H1 (cell line): ENCODE data around the gene NIPAL3. TPM values are rescaled to one million over a fixed set of nuclear protein-coding genes. Genes with fewer than 3 reads are reported as not detected.
A peak's percentile ranks its signal among the peaks of the same experiment; 100 is the strongest.

Source experiments
- CTCF ChIA-PET: fragments of 300-600 bp; sonication (Branson Sonifier 250); formaldehyde crosslinking; loops from one replicate; lab custom pipeline; 2021; ENCODE audit not compliant: partially characterized antibody; lab: Charles Lee
- POLR2A ChIA-PET: fragments of 300-600 bp; sonication (Branson Sonifier 250); formaldehyde crosslinking; loops from one replicate; lab custom pipeline; 2021; ENCODE audit warnings: inconsistent platforms; ENCODE audit not compliant: partially characterized antibody; lab: Charles Lee
- DNase-seq, 2 experiments: peaks; one replicate each; pipeline versions ENCODE4 v3.0.0 to v3.0.0-alpha.2; 2010 to 2022; ENCODE audit warnings: low spot score in 2 of 2, low read depth in 1 of 2, mixed read lengths in 1 of 2
- FAIRE-seq: peaks from 2 replicates; lab custom pipeline; 2011; peaks lifted over from hg19 to GRCh38; lab: Jason Lieb, UNC
- H2AFZ ChIP-seq: 2 replicates; pipeline ENCODE4 v1.8.1; 2012; ENCODE audit warnings: low read length, inconsistent platforms
- H2AK5ac ChIP-seq: 2 replicates; pipeline ENCODE4 v1.6.1; 2013; ENCODE audit warnings: low read depth, low read length
- H2BK120ac ChIP-seq: replicated peaks from 2 replicates; pipeline ENCODE3; 2013; ENCODE audit warnings: low read depth, low read length, inconsistent platforms
- H2BK12ac ChIP-seq: 2 replicates; pipeline ENCODE4 v1.6.1; 2013; ENCODE audit warnings: low read depth, low read length
- H2BK15ac ChIP-seq: 2 replicates; pipeline ENCODE4 v1.6.1; 2013; ENCODE audit warnings: low read length
- H2BK20ac ChIP-seq: 2 replicates; pipeline ENCODE4 v1.6.1; 2013; ENCODE audit warnings: low read length
- H2BK5ac ChIP-seq: 2 replicates; pipeline ENCODE4 v1.6.1; 2013; ENCODE audit warnings: low read depth, low read length
- H3K14ac ChIP-seq: 2 replicates; pipeline ENCODE4 v1.6.1; 2013; ENCODE audit warnings: inconsistent platforms; ENCODE audit not compliant: insufficient read length
- H3K18ac ChIP-seq: 2 replicates; pipeline ENCODE4 v1.6.1; 2013; ENCODE audit warnings: low read length; ENCODE audit errors: extremely low read depth
- H3K23ac ChIP-seq: 2 replicates; pipeline ENCODE4 v1.6.1; 2013; ENCODE audit warnings: inconsistent platforms; ENCODE audit not compliant: insufficient read length
- H3K23me2 ChIP-seq: 2 replicates; pipeline ENCODE4 v1.6.1; 2013; ENCODE audit warnings: low read depth, low read length
- H3K27ac ChIP-seq: 2 replicates; pipeline ENCODE4 v1.6.1; 2011; ENCODE audit warnings: low read depth, low read length, inconsistent platforms
- H3K27me3 ChIP-seq, 4 experiments: replicated peaks in 1 of 4; 1 replicate in 1 of 4; 2 replicates in 3 of 4; pipeline versions ENCODE4 v1.6.1 to v1.8.1; 2011 to 2013; ENCODE audit warnings: low read length in 3 of 4, mild to moderate bottlenecking in 3 of 4, inconsistent platforms in 2 of 4, mixed read lengths in 2 of 4, moderate library complexity in 1 of 4; ENCODE audit not compliant: control insufficient read depth in 3 of 4, insufficient read depth in 3 of 4; ENCODE audit errors: extremely low read depth in 1 of 4
- H3K36me3 ChIP-seq, 4 experiments: 2 replicates each; pipeline versions ENCODE4 v1.6.1 to v1.8.1; 2011 to 2013; ENCODE audit warnings: mild to moderate bottlenecking in 4 of 4, low read length in 3 of 4, moderate library complexity in 2 of 4, control low read depth in 1 of 4, inconsistent platforms in 1 of 4; ENCODE audit not compliant: insufficient read depth in 4 of 4, control insufficient read depth in 2 of 4
- H3K4ac ChIP-seq: replicated peaks from 2 replicates; pipeline ENCODE3; 2013; ENCODE audit warnings: low read length, low read depth, mixed read lengths, inconsistent platforms; ENCODE audit not compliant: insufficient read length
- H3K4me1 ChIP-seq, 4 experiments: replicated peaks in 1 of 4; 1 replicate in 1 of 4; 2 replicates in 3 of 4; pipeline versions ENCODE4 v1.6.1 to v1.8.1; 2011 to 2013; ENCODE audit warnings: low read length in 3 of 4, inconsistent platforms in 2 of 4, mixed read lengths in 1 of 4; ENCODE audit not compliant: insufficient read depth in 4 of 4, control insufficient read depth in 3 of 4
- H3K4me2 ChIP-seq, 2 experiments: 2 replicates each; pipeline versions ENCODE4 v1.6.1 to v1.8.1; 2011 to 2013; ENCODE audit warnings: low read depth in 2 of 2, low read length in 2 of 2, control low read depth in 1 of 2, inconsistent platforms in 1 of 2, mild to moderate bottlenecking in 1 of 2; ENCODE audit not compliant: insufficient read depth in 1 of 2
- H3K4me3 ChIP-seq, 4 experiments: fragments of 200-600, 300-600 bp in 1 of 4; sonication (generic), shearing (Covaris generic), sonication (Bioruptor Twin) in 1 of 4; 2 replicates each; pipeline versions ENCODE4 v1.5.1 to v1.8.1; 2011 to 2016; ENCODE audit warnings: low read length in 4 of 4, low read depth in 3 of 4, control low read depth in 2 of 4, inconsistent platforms in 2 of 4, mild to moderate bottlenecking in 2 of 4, mixed read lengths in 1 of 4, moderate library complexity in 1 of 4; ENCODE audit not compliant: insufficient read depth in 2 of 4; ENCODE audit errors: extremely low read depth in 1 of 4
- H3K56ac ChIP-seq: replicated peaks from 2 replicates; pipeline ENCODE3; 2013; ENCODE audit warnings: low read depth, mild to moderate bottlenecking, mixed read lengths, low read length, inconsistent platforms; ENCODE audit not compliant: insufficient read length
- H3K79me1 ChIP-seq: 2 replicates; pipeline ENCODE4 v1.6.1; 2013; ENCODE audit warnings: low read depth, low read length, control low read depth
- H3K79me2 ChIP-seq, 2 experiments: 2 replicates each; pipeline versions ENCODE4 v1.6.1 to v1.8.1; 2012 to 2013; ENCODE audit warnings: low read length in 2 of 2, mild to moderate bottlenecking in 2 of 2, inconsistent platforms in 1 of 2; ENCODE audit not compliant: insufficient read depth in 2 of 2, control insufficient read depth in 1 of 2
- H3K9ac ChIP-seq, 4 experiments: replicated peaks in 1 of 4; 1 replicate in 1 of 4; 2 replicates in 3 of 4; pipeline versions ENCODE4 v1.6.1 to v1.8.1; 2011 to 2013; ENCODE audit warnings: low read depth in 3 of 4, low read length in 3 of 4, control low read depth in 2 of 4, mild to moderate bottlenecking in 2 of 4, moderate library complexity in 2 of 4, inconsistent platforms in 1 of 4; ENCODE audit errors: extremely low read depth in 1 of 4
- H3K9me3 ChIP-seq, 2 experiments: 2 replicates each; pipeline versions ENCODE4 v1.6.1 to v1.8.1; 2012 to 2013; ENCODE audit warnings: mild to moderate bottlenecking in 2 of 2, moderate library complexity in 2 of 2, control low read depth in 1 of 2, inconsistent platforms in 1 of 2, low read depth in 1 of 2, low read length in 1 of 2, mixed read lengths in 1 of 2; ENCODE audit not compliant: insufficient read depth in 2 of 2
- H4K20me1 ChIP-seq, 2 experiments: replicated peaks in 1 of 2; 2 replicates each; pipeline versions ENCODE3 to v1.8.1; 2011 to 2013; ENCODE audit warnings: inconsistent platforms in 2 of 2, low read length in 2 of 2, mild to moderate bottlenecking in 1 of 2; ENCODE audit not compliant: insufficient read depth in 2 of 2, control insufficient read depth in 1 of 2
- H4K5ac ChIP-seq: 2 replicates; pipeline ENCODE4 v1.6.1; 2013; ENCODE audit warnings: low read length, low read depth, mixed read lengths, inconsistent platforms; ENCODE audit not compliant: insufficient read length
- H4K8ac ChIP-seq: 2 replicates; pipeline ENCODE4 v1.8.0; 2013; ENCODE audit warnings: mild to moderate bottlenecking, moderate library complexity, low read length, inconsistent platforms; ENCODE audit not compliant: insufficient read depth; ENCODE audit errors: extremely low read depth
- H4K91ac ChIP-seq: replicated peaks from 2 replicates; pipeline ENCODE3; 2013; ENCODE audit warnings: low read length, mixed read lengths, inconsistent platforms; ENCODE audit not compliant: insufficient read length
- ATF2 ChIP-seq: IDR thresholded peaks from 2 replicates; pipeline ENCODE4 v1.6.1; 2012; ENCODE audit warnings: low read length, inconsistent platforms
- CHD1 ChIP-seq: IDR thresholded peaks from 2 replicates; pipeline ENCODE4 v1.6.1; 2012; ENCODE audit warnings: low read depth, low read length, improper control_type of control experiment
- CHD2 ChIP-seq: IDR thresholded peaks from 2 replicates; pipeline ENCODE4 v1.6.1; 2012; ENCODE audit warnings: low read length, improper control_type of control experiment
- SP4 ChIP-seq: IDR thresholded peaks from 2 replicates; pipeline ENCODE4 v1.6.1; 2012; ENCODE audit warnings: low read length, inconsistent platforms
- WGBS, 2 experiments: shearing (Covaris generic) in 1 of 2; methylation state at CpG; one replicate each; pipeline versions ENCODE4 v1.1.6 to v1.1.7; 2013 to 2015; ENCODE audit warnings: low lambda C conversion rate in 2 of 2, mixed read lengths in 2 of 2, inconsistent platforms in 1 of 2, low coverage in 1 of 2, missing lambda C conversion rate in 1 of 2; ENCODE audit not compliant: insufficient replicate concordance in 2 of 2, insufficient coverage in 1 of 2, insufficient read length in 1 of 2; ENCODE audit errors: extremely low coverage in 1 of 2, missing lambda C conversion rate in 1 of 2; 5-methylcytosine and 5-hydroxymethylcytosine counted together
- polyA plus RNA-seq, 7 experiments: library from polyadenylated mRNA; depleted of rRNA in 3 of 7; stranded (reverse) in 5 of 7; unstranded in 2 of 7; fragments of >200 nt in 5 of 7; fragments of 200-250 nt in 2 of 7; gene quantifications; 1 replicate in 5 of 7; 2 replicates in 1 of 7; 4 replicates in 1 of 7; pipeline versions ENCODE4 v1.2.1 to v1.2.3, GENCODE V29; 2011 to 2013; ENCODE audit warnings: missing spikeins in 2 of 7, mixed read lengths in 2 of 7
- total RNA-seq: library from RNA; stranded (reverse); fragmentation: NEBNext Ultra II Directional; extraction: Animal tissue kit (Norgen Biotek cat#: 25700); gene quantifications from 2 replicates; pipeline ENCODE4 v1.2.1, GENCODE V29; 2021

NIPAL3 gene
- total and polyA plus RNA-seq, 2 of the 8 experiments (the other 6 are each of a cell fraction or from before 2014, with no cell fraction given) = 8.8 to 11.0 TPM

- Histone ChIP-seq H3K23me2 (no peaks in the 10 kb centered on the region), H4K5ac (no peak overlapping the region), H3K79me2 (no peaks in the 10 kb centered on the region), H3K27ac (no peak overlapping the region), H4K20me1 (no peaks in the 10 kb centered on the region), H2BK20ac (no peak overlapping the region), H3K79me1 (no peaks in the 10 kb centered on the region), H3K27me3 (no peaks in the 10 kb centered on the region), H3K23ac (no peak overlapping the region), H2AK5ac (no peak overlapping the region), H3K9me3 (no peaks in the 10 kb centered on the region), H3K36me3 (no peaks in the 10 kb centered on the region; a peak in 2 of 8 replicates), H3K4me2 (no peak overlapping the region), H2BK5ac (no peak overlapping the region), H3K4ac (no peak overlapping the region), H4K8ac (no peak overlapping the region), H3K14ac (no peak overlapping the region), H3K9ac (no peak overlapping the region), H3K4me1 (no peaks in the 10 kb centered on the region), H3K18ac (no peak overlapping the region), H2BK15ac (no peak overlapping the region), H2BK12ac (no peak overlapping the region), H4K91ac (no peak overlapping the region), H3K56ac (no peak overlapping the region), H2BK120ac (no peak overlapping the region), H2AFZ (no peak overlapping the region), H3K4me3 (no peak overlapping the region)
- ChIA-PET POLR2A (interaction anchor here (0.6 to 0.8 kb wide), 2 partner anchors 261 to 338 kb away, joined by 3 read pairs; no protein-coding TSS in a partner anchor), CTCF (interaction anchor here (0.6 to 9.8 kb wide), 32 partner anchors 8 to 315 kb away, joined by 3 to 233 read pairs (median 6); partner anchors contain the start of gene NIPAL3)
- FAIRE-seq = no peak
- TF ChIP-seq ATF2 (no peak), CHD1 (no peak), SP4 (no peak), CHD2 (no peak)
- DNase-seq = peak in 1 of 2 experiments; percentile 29
- 95% methylated on average over 9 of the region's 9 CpGs; no CpG with 5 or more reads in 1 of the 2 experiments for whole genome bisulfite sequencing, 2 experiments
These were observed 29.4 kb upstream of the NIPAL3 start for GRCh38 chr1:24386241-24386640.
